CD4-positive, alpha-beta T cell treated with Interleukin-6 at 100 ng/mL for 8 hours (primary cell): ENCODE data around the gene MAPK1.
"Not testable (repeated sequence)": the region's sequence is repeated elsewhere in the genome, so short reads cannot be mapped to it uniquely, and the experiment has no call there.

Source experiments
- DNase-seq: peaks from one replicate; pipeline ENCODE4 v3.0.0-alpha.2; 2020; ENCODE audit warnings: mixed read lengths, low spot score

Gene MAPK1

DNA sequence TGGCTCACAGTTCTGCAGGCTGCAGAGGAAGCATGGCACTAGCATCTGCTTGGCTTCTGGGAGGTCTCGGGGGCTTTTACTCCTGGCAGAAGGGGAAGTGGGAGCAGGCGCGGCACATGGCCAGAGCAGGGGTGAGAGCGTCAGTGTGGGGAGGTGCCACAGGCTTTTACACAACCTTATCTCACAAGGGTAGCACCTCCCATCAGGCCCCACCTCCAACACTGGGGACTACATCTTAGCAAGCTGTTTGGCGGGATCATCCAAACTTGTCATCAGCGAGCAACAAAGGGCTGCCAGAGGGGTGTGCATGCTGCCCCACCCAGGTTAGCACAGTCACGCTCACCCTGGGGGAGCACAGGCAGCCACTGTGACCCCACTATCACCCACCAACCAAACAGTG, 112.9 kb downstream of the MAPK1 start:
- no peak for DNase-seq

DNA sequence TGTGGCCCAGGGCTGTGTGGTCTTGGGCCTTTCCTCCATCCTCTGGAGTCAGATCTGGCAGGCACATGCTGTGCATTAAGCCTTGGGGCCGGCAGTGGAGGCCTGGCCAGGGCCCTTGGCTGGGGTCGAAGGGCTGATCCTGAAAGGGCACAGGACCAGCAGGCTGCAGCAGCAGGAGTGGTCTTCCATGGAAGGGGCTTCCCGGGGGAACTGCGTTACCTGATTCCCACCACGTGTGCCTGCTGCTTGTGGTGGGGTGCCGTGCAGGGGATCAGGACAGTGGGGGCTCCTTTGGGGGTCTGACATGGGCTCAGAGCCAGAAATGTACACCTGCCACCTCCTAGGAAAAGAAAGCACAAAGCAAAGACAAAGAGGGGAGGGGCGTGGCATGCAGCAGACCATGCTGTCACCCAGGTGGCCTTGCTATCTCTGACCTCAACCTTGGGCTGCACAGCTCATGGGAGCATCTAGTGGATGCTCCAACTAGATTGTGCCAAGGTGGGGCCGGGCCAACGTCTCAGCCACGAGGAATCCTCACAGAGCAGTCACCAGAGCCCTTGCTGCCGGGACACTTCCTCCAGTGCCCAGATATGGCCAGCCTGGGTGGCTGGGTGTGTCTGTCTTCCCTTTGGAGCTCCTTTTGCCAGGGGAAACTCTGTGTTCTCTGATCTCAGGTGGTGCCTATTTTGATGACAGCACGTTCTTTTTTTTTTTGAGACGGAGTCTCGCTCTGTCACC, 113.9 kb downstream of the MAPK1 start:
- no peak for DNase-seq

GRCh38 chr22:21752276-21752675, 115.2 kb downstream of the MAPK1 start:
- no peak for DNase-seq

DNA sequence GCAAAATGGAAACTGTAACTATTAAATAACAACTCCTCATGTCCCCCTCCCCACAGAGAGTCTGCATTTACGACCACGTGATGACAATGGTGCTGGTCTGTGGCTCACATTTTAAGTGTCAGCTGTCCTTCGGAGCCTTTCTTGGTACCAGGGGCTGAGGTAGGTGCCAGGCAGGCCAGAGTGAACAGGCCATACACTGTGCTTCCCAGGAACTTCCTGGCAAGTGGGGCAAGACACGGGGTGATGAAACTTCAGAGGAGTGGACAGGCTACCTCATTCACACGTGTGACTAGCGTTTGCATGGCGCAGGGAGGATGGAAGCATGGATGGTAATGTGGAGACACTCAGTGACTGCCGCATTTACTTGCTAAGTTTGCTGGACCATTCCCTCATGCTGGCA, 121.5 kb downstream of the MAPK1 start:
- DNase-seq = no peak

GRCh38 chr22:21744917-21745316, 122.5 kb downstream of the MAPK1 start:
- not testable (repeated sequence) for DNase-seq

DNA sequence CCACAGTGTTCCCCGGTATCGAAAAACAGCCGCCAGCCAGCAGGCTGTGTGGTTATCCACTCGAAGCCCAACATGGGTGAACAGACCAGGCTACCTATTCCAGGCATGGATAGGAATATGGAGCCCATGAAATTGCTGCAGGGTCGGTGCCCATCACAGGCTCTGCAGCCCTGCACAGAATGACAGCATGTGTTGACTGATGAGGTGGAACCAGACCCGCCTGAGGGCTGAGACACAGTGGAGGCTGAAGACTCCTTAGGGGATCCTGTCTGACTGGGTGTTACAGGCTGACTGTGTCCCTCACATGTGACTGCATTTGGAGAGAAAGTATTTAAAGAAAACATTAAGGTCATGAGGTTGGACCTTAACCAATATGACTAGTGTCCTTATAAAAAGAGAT, 125.7 kb downstream of the MAPK1 start:
- DNase-seq = no peak

- DNase-seq = no peak
These were observed 126.4 kb downstream of the MAPK1 start for GRCh38 chr22:21741059-21741458.

GRCh38 chr22:21739828-21740377, 127.5 kb downstream of the MAPK1 start:
- DNase-seq = no peak

DNA sequence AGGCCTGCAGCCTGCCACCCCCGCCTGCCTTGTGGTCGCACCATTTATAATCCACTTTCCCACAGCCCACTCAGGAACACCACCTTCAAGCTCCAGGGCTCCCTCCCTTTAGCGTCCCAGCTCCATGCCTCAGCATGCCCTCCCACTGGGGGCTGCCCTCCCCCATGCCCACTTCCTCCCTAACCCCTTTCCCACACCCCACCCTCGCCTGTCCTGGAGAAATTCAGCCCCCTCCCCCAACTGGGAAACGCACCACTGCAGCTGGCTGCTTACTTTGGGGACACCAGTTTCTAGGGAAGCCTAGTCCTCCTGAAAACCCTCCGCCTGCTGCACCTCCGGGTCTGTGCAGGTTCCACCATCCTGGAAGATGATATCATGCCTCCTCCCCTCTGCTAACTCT, 128.5 kb downstream of the MAPK1 start:
- DNase-seq = no peak

DNA sequence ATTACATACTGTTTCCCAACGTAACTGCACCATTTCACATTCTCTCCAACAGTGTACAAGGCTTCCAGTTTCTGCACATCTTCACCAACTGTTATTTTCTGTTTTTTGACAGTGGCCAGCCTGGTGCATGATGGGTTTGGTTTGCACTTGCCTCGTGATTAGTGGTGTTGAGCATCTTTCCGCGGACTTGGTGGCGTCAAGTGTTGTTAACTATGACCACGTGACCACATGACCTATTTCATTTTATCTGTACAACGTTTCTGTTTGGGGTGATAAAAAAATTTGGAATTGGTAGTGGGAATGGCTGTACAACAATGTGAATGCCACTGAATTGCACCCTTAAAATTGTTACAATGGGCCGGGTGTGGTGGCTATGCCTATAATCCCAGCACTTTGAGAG, 129.4 kb downstream of the MAPK1 start:
- no peak for DNase-seq

DNA sequence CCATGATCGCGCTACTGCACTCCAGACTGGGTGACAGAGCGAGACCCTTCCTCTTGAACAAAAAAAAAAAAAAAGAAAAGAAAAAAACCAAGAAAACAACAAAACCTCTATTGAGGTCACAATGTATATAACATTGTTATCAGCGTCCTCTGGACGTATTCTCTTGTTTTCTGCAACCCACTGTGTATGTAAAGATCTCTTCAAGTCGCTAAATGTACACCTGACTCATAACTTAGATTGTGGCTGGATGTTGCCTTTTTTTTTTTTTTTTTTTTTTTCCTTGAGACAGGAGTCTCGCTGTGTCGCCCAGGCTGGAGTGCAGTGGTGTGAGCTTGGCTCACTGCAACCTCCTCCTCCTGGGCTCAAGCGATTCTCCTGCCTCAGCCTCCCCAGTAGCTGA, 130.5 kb downstream of the MAPK1 start:
- no peak for DNase-seq

DNA sequence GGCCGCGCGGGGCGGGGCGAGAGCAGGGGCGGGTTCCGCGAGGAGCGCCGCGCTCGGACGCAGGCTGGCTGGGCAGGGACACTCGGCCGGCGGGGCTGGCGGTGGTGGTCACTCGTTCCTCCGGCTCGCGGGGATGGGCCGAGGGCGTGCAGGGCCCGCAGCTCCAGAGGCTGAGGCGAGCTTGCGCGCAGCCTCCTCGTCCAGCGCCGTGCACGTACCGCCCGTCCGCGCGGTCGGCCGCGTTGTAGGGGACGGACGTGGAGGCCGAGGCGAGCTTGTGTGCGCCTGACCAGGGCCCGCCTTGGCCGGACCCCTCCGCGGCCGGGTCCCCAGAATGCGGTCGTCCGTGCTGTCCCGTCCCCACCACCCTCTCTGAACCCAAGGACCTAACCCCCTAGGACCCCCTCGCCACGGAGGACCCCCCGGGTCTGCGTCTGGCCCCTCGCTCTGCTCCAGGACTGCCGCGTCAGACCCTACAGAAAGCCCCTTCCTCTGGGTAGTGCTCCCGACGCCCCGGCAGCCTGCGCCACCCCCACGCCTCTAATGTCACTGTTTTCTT, 131.3 kb downstream of the MAPK1 start:
- DNase-seq = no peak

DNA sequence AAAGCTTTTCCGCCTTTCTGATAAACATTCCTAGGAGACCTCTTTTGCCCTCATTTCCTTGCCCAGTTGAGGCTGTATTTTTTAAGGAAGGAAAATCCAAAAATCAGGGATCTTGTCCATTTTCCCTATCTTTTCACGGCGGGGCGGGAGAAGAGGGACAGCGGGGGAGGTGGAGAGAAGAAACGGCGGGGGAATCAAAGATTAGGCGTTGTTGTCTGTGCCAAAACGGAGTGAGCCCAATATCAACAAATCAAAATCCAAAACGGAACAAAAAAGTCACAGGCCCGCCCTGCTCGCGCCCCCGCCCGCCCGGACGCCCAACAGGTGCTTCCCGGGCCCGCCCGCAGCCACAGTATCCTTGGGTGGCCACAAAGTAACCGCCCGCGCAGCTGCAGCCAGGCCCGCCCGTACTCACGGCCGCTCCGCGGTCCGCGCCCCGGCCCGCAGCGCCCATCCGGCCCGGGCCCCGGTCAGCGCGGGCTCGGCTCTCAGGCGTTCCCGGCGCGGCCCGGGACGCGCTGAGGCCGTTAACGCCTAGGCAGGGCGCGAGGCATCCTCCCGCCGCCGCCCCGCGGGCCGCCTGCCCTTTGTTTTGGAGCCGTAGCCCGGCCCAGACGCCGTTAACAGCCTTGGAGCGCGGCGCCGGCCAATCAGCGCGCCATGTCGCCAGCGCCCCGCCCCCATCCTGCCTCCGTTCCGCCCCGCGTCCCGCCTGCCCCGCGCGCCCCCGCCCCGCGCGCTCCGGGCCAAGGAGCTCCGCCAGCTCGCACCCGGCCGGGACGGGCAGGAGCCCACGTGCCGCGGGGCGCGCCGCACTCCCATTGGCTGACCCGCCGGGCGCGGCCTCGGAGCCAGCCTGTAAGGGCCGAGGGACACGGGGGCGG, 132.0 kb downstream of the MAPK1 start, which contains the start of gene YPEL1:
TSS of gene YPEL1 (minus strand) at position 595 of the 884 bp plus-strand sequence. CDS start 25,050 bp downstream, outside the sequence.
- peak; percentile 96 for DNase-seq

GRCh38 chr22:21734540-21735199, 132.8 kb downstream of the MAPK1 start:
- no peak for DNase-seq

- DNase-seq = no peak
These were observed 135.9 kb downstream of the MAPK1 start for GRCh38 chr22:21731503-21731902.

DNA sequence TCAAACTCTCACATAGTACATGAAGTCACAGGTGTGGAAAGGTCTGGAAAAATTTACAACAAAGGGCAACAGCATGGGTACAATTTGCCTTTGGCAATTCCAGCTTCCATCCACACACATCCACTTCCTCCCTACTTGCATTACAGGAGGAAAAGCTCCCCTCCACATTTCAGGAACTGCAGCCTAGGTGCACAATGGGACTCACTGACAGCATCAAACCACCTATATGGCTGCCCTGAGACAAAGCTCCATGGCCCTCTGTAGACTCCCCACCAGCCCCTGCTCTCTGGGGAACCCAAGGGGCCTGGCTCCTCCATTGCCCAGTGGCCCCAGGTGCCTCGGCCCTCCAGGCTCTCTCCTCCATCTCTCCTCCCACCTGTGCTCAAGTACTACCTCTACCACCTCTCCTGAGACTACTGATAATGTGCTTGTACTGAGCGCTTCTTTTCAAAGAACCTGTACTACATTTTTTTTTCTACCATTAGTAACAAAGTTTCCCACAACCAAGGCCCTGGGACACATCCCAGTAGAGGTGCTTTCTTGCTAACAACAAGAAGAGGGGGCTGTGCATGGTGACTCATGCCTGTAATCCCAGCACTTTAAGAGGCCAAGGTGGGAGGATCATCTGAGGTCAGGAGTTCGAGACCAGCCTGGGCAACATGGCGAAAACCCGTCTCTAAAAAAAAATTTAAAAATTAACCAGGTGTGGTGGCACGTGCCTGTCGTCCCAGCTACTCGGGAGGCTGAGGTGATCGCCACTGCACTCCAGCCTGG, 136.7 kb downstream of the MAPK1 start:
- no peak for DNase-seq

GRCh38 chr22:21729184-21729583, 138.3 kb downstream of the MAPK1 start:
- not testable (repeated sequence) for DNase-seq

GRCh38 chr22:21728270-21728669, 139.2 kb downstream of the MAPK1 start:
- no peak for DNase-seq

DNA sequence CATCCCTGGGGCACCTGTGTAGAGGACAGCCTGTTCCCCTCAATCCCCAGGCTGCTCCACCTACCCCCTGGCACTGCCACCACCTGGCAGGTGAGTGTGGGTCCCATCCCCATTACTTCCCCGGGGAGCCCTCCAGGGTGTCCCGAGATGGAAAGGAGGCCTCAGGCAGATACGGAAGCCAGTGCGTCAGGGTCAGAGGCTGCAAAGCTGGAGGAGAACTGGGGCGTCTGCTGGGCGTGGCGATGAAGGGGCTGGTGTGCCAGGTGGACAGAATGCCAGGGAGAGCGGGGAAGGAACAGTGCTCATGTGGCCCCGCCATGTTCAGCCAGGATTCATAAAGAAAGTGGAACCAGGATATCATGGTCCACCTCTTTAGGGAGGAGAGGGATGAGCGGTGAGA, 139.7 kb downstream of the MAPK1 start:
- no peak for DNase-seq

GRCh38 chr22:21727159-21727558, 140.3 kb downstream of the MAPK1 start:
- no peak for DNase-seq

DNA sequence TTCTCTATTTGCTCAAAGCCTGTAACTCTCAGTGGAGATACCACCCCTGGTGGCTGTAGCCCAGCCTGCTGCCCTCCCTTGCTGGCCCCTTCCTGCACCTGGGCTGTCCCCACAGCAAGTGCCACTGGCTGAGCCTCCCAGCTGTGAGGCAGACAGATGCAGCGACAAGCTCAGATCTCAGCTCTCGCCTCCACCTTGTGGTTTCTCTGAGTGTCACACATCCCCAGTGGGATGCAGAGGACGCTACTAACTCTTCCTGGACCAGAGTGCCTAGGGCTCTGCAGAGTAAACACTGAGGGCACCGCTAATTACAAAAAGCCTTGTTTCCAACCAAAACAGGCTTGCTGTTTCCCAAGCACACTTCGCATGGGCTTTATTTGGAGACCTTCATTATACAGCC, 140.8 kb downstream of the MAPK1 start:
- DNase-seq = peak; percentile 35
